Astrocyte (in vitro differentiated cells and primary cell): Measurements from ENCODE around the gene CNTN3. TPM values are rescaled to one million over a fixed set of nuclear protein-coding genes. Genes with fewer than 3 reads are reported as not detected.
A peak's percentile ranks its signal among the peaks of the same experiment; 100 is the strongest.

ENCODE experiments used
- DNase-seq: peaks from one replicate; pipeline ENCODE4 v3.0.0-alpha.2; 2010; ENCODE audit warnings: low read depth
- FAIRE-seq: peaks from 2 replicates; lab custom pipeline; 2011; peaks lifted over from hg19 to GRCh38; lab: Jason Lieb, UNC
- H2AFZ ChIP-seq: 2 replicates; pipeline ENCODE4 v1.6.0; 2012; ENCODE audit warnings: low read depth, low read length, inconsistent platforms
- H3K27ac ChIP-seq: 2 replicates; pipeline ENCODE4 v1.5.1; 2011; ENCODE audit warnings: low read depth, low read length, inconsistent platforms
- H3K27me3 ChIP-seq: 2 replicates; pipeline ENCODE4 v1.6.0; 2011; ENCODE audit warnings: low read length, inconsistent platforms; ENCODE audit not compliant: insufficient read depth
- H3K36me3 ChIP-seq: 2 replicates; pipeline ENCODE4 v1.5.1; 2011; ENCODE audit warnings: low read length, inconsistent platforms; ENCODE audit not compliant: insufficient read depth
- H3K4me1 ChIP-seq: 2 replicates; pipeline ENCODE4 v1.5.1; 2011; ENCODE audit warnings: low read length, inconsistent platforms; ENCODE audit not compliant: insufficient read depth
- H3K4me2 ChIP-seq: 2 replicates; pipeline ENCODE4 v1.6.0; 2012; ENCODE audit warnings: low read length, inconsistent platforms
- H3K4me3 ChIP-seq: 2 replicates; pipeline ENCODE4 v1.5.1; 2011; ENCODE audit warnings: low read depth, mild to moderate bottlenecking, low read length, inconsistent platforms; ENCODE audit not compliant: insufficient read depth
- H3K79me2 ChIP-seq: 2 replicates; pipeline ENCODE4 v1.6.0; 2012; ENCODE audit warnings: mild to moderate bottlenecking, low read length, inconsistent platforms; ENCODE audit not compliant: insufficient read depth
- H3K9ac ChIP-seq: 2 replicates; pipeline ENCODE4 v1.6.0; 2012; ENCODE audit warnings: mild to moderate bottlenecking, low read length, inconsistent platforms
- H3K9me3 ChIP-seq: 2 replicates; pipeline ENCODE4 v1.5.1; 2012; ENCODE audit warnings: low read depth, mild to moderate bottlenecking, low read length, inconsistent platforms; ENCODE audit not compliant: insufficient read depth
- H4K20me1 ChIP-seq: 2 replicates; pipeline ENCODE4 v1.6.0; 2012; ENCODE audit warnings: low read length, inconsistent platforms; ENCODE audit not compliant: insufficient read depth
- H3K27ac Mint-ChIP-seq: one replicate; pipeline ENCODE4 v1.8.0; 2021; ENCODE audit warnings: mild to moderate bottlenecking, mixed read lengths; ENCODE audit not compliant: unreplicated experiment
- H3K27me3 Mint-ChIP-seq: one replicate; pipeline ENCODE4 v1.8.0; 2021; ENCODE audit warnings: low read depth, mixed read lengths; ENCODE audit not compliant: unreplicated experiment
- H3K36me3 Mint-ChIP-seq: one replicate; pipeline ENCODE4 v1.8.0; 2021; ENCODE audit warnings: low read depth, mixed read lengths; ENCODE audit not compliant: unreplicated experiment
- H3K4me1 Mint-ChIP-seq: one replicate; pipeline ENCODE4 v1.8.0; 2021; ENCODE audit warnings: low read depth, mixed read lengths; ENCODE audit not compliant: unreplicated experiment
- H3K4me3 Mint-ChIP-seq: one replicate; pipeline ENCODE4 v1.8.0; 2021; ENCODE audit warnings: mild to moderate bottlenecking, moderate library complexity, mixed read lengths; ENCODE audit not compliant: unreplicated experiment
- H3K9me3 Mint-ChIP-seq: one replicate; pipeline ENCODE4 v1.8.0; 2021; ENCODE audit warnings: mild to moderate bottlenecking, mixed read lengths; ENCODE audit not compliant: unreplicated experiment
- CTCF ChIP-seq: IDR thresholded peaks from 2 replicates; pipeline ENCODE4 v1.5.1; 2011; ENCODE audit warnings: low read depth, mild to moderate bottlenecking, inconsistent platforms, low read length, moderate library complexity; ENCODE audit not compliant: insufficient read depth
- EZH2 ChIP-seq: IDR thresholded peaks from 2 replicates; pipeline ENCODE4 v1.6.1; 2012; ENCODE audit warnings: mild to moderate bottlenecking, low read length, inconsistent platforms; ENCODE audit not compliant: insufficient read depth
- total RNA-seq: library from RNA; stranded (reverse); gene quantifications from 2 replicates; pipeline ENCODE4 v1.2.1, GENCODE V29; 2021

The CNTN3 gene
- total RNA-seq, 1 donor from 2014 or later: 0.50 TPM

- Histone ChIP-seq H4K20me1 (no peaks in the 10 kb centered on the region), H3K9ac (no peak overlapping the region), H2AFZ (no peak overlapping the region), H3K79me2 (no peaks in the 10 kb centered on the region), H3K4me1 (no peaks in the 10 kb centered on the region), H3K4me2 (no peak overlapping the region), H3K36me3 (no peaks in the 10 kb centered on the region), H3K9me3 (no peaks in the 10 kb centered on the region), H3K27ac (no peak overlapping the region), H3K27me3 (peaks cover 2% of the 10 kb centered on the region), H3K4me3 (no peak overlapping the region)
- no peak overlapping the region for H3K27ac Mint-ChIP-seq
- TF ChIP-seq CTCF (no peak), EZH2 (no peak)
- no peak overlapping the region for H3K4me3 Mint-ChIP-seq
- H3K27me3 Mint-ChIP-seq: no peaks in the 10 kb centered on the region
- DNase-seq: no peak
- H3K4me1 Mint-ChIP-seq: no peaks in the 10 kb centered on the region
- FAIRE-seq: peak; percentile 17
- H3K36me3 Mint-ChIP-seq: no peaks in the 10 kb centered on the region
- no peaks in the 10 kb centered on the region for H3K9me3 Mint-ChIP-seq
These were observed 37.4 kb upstream of the CNTN3 start for GRCh38 chr3:74651885-74652284.

- Histone ChIP-seq H2AFZ (no peak overlapping the region), H3K79me2 (no peaks in the 10 kb centered on the region), H3K4me2 (no peak overlapping the region), H3K4me3 (no peak overlapping the region), H3K36me3 (no peaks in the 10 kb centered on the region), H3K9ac (peak overlapping the region; percentile 31), H3K27ac (no peak overlapping the region), H3K27me3 (peaks cover 2% of the 10 kb centered on the region), H4K20me1 (no peaks in the 10 kb centered on the region), H3K9me3 (no peaks in the 10 kb centered on the region), H3K4me1 (no peaks in the 10 kb centered on the region)
- Mint-ChIP-seq H3K4me1 (no peaks in the 10 kb centered on the region), H3K27ac (no peak overlapping the region), H3K27me3 (no peaks in the 10 kb centered on the region), H3K4me3 (no peak overlapping the region), H3K9me3 (no peaks in the 10 kb centered on the region), H3K36me3 (no peaks in the 10 kb centered on the region)
- TF ChIP-seq CTCF (no peak), EZH2 (no peak)
- FAIRE-seq (no peak), DNase-seq (peak; percentile 11)
These were observed 36.8 kb upstream of the CNTN3 start for GRCh38 chr3:74651292-74651691.

- H3K4me3 Mint-ChIP-seq: no peak overlapping the region
- H3K9me3 ChIP-seq: no peaks in the 10 kb centered on the region
- H3K4me1 ChIP-seq: no peaks in the 10 kb centered on the region
- H3K9ac ChIP-seq: no peak overlapping the region
- DNase-seq (no peak), FAIRE-seq (no peak)
- H3K4me1 Mint-ChIP-seq: no peaks in the 10 kb centered on the region
- H3K27me3 Mint-ChIP-seq: no peaks in the 10 kb centered on the region
- H3K27me3 ChIP-seq: peaks cover 2% of the 10 kb centered on the region
- H3K36me3 ChIP-seq: no peaks in the 10 kb centered on the region
- no peaks in the 10 kb centered on the region for H4K20me1 ChIP-seq
- no peaks in the 10 kb centered on the region for H3K36me3 Mint-ChIP-seq
- H2AFZ ChIP-seq: no peak overlapping the region
- no peak overlapping the region for H3K27ac Mint-ChIP-seq
- TF ChIP-seq EZH2 (no peak), CTCF (no peak)
- H3K4me2 ChIP-seq: no peak overlapping the region
- no peaks in the 10 kb centered on the region for H3K9me3 Mint-ChIP-seq
- no peak overlapping the region for H3K27ac ChIP-seq
- H3K79me2 ChIP-seq: no peaks in the 10 kb centered on the region
- no peak overlapping the region for H3K4me3 ChIP-seq
These were observed 33.6 kb upstream of the CNTN3 start for GRCh38 chr3:74648107-74648506.
